MM.1S (cell line): Measurements from ENCODE around the gene METTL22.

Experiments used
- EZH2 ChIP-seq: fragments of 300-600 bp; sonication (generic); optimal IDR thresholded peaks from 2 replicates; pipeline ENCODE3; 2017; ENCODE audit warnings: low read depth, mild to moderate bottlenecking, antibody characterized with exemption, low read length, mixed read lengths
- EZH2phosphoT487 ChIP-seq: fragments of 300-600 bp; sonication (generic); IDR thresholded peaks from 2 replicates; pipeline ENCODE4 v1.6.1; 2018; ENCODE audit warnings: antibody characterized with exemption, low read length
- TF ChIP-seq, protein P1 (sequence below): fragments of 300-600 bp; sonication (generic); IDR thresholded peaks from 2 replicates; pipeline ENCODE4 v1.5.1; 2016; ENCODE audit warnings: antibody characterized with exemption, low read length, mixed read lengths

DNA sequence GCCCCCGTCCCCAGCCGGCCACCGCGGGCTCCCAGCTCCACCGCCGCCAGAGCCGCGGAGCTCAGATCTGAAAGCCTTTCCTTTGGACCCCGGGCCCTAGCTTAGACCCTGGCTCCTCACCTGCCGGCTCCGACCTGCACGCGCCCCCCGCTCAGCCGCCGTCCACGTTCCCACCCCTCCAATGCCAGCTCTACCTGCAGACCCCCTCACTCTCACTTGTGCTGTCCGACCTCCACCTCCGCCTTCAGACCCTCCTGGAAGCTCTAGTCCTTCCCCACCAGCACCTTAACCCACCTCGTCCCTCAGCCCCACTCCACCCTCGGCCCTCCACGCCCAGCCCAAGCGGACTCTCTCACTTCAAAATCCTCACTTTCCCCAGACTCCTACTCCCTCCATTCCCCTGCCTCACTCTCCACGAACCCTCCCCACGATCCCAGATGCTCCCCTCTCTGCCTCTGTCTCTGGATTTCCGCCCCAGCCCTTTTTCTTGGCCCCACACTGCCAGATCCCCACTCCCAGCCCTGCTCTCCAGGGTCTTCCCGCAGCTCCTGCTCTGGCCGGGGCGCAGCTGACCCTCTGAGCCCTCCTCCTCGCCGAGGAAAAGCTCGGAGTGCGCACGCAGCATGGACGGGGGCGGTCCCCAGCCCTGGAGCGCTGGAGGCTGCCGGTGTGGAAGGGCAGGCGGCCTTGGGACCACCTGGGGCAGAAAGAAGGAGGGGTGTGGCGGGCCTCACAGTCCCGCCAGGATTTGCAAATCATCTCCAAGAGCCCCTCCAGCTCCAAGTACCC is 31.4 kb upstream of the METTL22 start, which contains the start of gene TMEM114:
- TF ChIP-seq, protein P1, sequence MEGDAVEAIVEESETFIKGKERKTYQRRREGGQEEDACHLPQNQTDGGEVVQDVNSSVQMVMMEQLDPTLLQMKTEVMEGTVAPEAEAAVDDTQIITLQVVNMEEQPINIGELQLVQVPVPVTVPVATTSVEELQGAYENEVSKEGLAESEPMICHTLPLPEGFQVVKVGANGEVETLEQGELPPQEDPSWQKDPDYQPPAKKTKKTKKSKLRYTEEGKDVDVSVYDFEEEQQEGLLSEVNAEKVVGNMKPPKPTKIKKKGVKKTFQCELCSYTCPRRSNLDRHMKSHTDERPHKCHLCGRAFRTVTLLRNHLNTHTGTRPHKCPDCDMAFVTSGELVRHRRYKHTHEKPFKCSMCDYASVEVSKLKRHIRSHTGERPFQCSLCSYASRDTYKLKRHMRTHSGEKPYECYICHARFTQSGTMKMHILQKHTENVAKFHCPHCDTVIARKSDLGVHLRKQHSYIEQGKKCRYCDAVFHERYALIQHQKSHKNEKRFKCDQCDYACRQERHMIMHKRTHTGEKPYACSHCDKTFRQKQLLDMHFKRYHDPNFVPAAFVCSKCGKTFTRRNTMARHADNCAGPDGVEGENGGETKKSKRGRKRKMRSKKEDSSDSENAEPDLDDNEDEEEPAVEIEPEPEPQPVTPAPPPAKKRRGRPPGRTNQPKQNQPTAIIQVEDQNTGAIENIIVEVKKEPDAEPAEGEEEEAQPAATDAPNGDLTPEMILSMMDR: no peak
- TF ChIP-seq EZH2phosphoT487 (no peak), EZH2 (no peak)
